Hepatocyte (in vitro differentiated cells): ENCODE data around the gene OR10H1.

Experiments
- CTCF ChIP-seq: fragments of 200-600 bp; sonication (generic); IDR thresholded peaks from 2 replicates; pipeline ENCODE4 v1.5.1; 2016; ENCODE audit warnings: antibody characterized with exemption, mild to moderate bottlenecking; ENCODE audit not compliant: poor library complexity
- EZH2 ChIP-seq: fragments of 200-600 bp; sonication (generic); IDR thresholded peaks from 2 replicates; pipeline ENCODE4 v1.6.1; 2016; ENCODE audit warnings: antibody characterized with exemption, mild to moderate bottlenecking, borderline replicate concordance
- EZH2phosphoT487 ChIP-seq: fragments of 200-600 bp; sonication (generic); IDR thresholded peaks from one replicate; pipeline ENCODE4 v1.6.1; 2018; ENCODE audit warnings: antibody characterized with exemption, mild to moderate bottlenecking, low read depth, moderate library complexity; ENCODE audit not compliant: unreplicated experiment, severe bottlenecking

DNA sequence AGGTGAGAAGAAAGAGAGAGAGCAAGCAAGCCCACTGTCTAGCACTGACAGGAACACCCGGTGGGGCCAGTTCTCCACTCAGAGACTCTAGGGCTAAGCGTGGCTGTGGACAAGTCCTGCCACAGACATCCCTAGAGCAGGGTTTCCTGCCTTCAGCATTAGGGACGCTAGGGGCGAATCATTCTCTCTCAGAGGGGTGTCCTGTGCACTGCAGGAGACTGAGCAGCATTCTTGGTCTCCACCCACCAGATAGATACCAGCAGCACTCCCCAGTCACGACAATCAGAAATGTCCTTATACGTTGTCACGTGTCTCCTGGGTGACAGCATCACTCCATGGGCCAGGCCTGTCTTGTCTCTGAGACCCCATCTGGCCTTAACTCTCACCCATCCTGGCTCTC lies 1.5 kb downstream of the OR10H1 start:
- TF ChIP-seq CTCF (no peak), EZH2phosphoT487 (no peak), EZH2 (no peak)
